Measurements from ENCODE around the gene CEACAM16.

CEACAM16 gene

GRCh38 chr19:44660081-44660480 lies 38.9 kb upstream of the CEACAM16 start:
- no peak overlapping the region for H3K4me3 ChIP-seq (ENCODE audit: low read depth, low read length)
- no peak for DNase-seq (ENCODE audit: low read depth)
- TF ChIP-seq CTCF (IDR thresholded peaks at IDR 0.05; ENCODE audit: control insufficient read depth, extremely low read depth, insufficient read depth) = no peak

- no peak for TF ChIP-seq CTCF (IDR thresholded peaks at IDR 0.05; ENCODE audit: control insufficient read depth, extremely low read depth, insufficient read depth)
- DNase-seq (ENCODE audit: low read depth) = no peak
- H3K4me3 ChIP-seq (ENCODE audit: low read depth, low read length) = no peak overlapping the region
Measured at GRCh38 chr19:44661205-44661604, 37.7 kb upstream of the CEACAM16 start.

- H3K4me3 ChIP-seq (ENCODE audit: low read depth, low read length) = no peak overlapping the region
- no peak for TF ChIP-seq CTCF (IDR thresholded peaks at IDR 0.05; ENCODE audit: control insufficient read depth, extremely low read depth, insufficient read depth)
- no peak for DNase-seq (ENCODE audit: low read depth)
Measured at GRCh38 chr19:44661904-44662303, 37.0 kb upstream of the CEACAM16 start.

- DNase-seq (ENCODE audit: low read depth) = no peak
- TF ChIP-seq CTCF (IDR thresholded peaks at IDR 0.05; ENCODE audit: control insufficient read depth, extremely low read depth, insufficient read depth) = no peak
- H3K4me3 ChIP-seq (ENCODE audit: low read depth, low read length) = no peak overlapping the region
Measured at GRCh38 chr19:44662691-44663385, 36.1 kb upstream of the CEACAM16 start.

- TF ChIP-seq CTCF (IDR thresholded peaks at IDR 0.05; ENCODE audit: control insufficient read depth, extremely low read depth, insufficient read depth) = no peak
- no peak overlapping the region for H3K4me3 ChIP-seq (ENCODE audit: low read depth, low read length)
- DNase-seq (ENCODE audit: low read depth) = no peak
Measured at GRCh38 chr19:44663996-44664395, 35.0 kb upstream of the CEACAM16 start.

- no peak for DNase-seq (ENCODE audit: low read depth)
- no peak for TF ChIP-seq CTCF (IDR thresholded peaks at IDR 0.05; ENCODE audit: control insufficient read depth, extremely low read depth, insufficient read depth)
- H3K4me3 ChIP-seq (ENCODE audit: low read depth, low read length) = no peak overlapping the region
Measured at GRCh38 chr19:44664976-44665375, 34.0 kb upstream of the CEACAM16 start.
